ENCODE results near the gene GLB1L.

DNA sequence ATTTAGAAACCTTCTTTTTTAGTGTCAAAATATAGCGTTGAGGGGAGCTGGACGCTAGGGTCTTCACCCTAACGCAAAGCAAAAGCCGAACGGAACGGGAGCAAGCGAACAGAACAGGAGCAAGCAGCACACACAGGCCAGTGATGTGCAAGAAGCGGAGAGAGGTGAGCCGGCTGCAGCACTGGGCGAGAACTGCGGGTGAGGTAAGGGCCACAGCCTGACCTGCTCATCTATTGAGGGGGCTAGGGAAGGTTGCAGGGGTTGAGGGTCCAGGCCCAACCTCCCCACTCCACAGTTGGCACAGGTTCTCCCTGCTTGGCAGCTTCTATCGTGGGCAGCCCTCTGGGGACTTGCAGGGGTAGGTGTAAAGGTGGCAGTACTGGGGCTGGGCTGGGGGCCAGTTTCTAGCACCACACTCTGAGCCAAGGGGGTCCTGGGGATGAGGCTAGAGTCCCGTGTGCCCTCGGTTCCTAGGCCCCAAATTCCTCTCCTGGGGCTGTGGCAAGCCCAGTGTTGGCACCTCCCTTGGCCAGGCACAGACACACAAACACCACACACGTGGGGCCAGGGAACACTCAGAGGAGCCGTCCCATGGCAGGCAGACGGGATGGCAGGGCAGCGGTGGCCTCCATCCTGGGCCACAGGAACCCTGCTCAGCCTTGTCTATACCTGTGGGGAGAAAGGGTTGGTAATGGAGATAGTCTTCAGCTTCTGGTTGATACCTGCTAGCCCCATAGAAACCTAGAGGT, 25.3 kb downstream of the GLB1L start:
- TF ChIP-seq, protein P1, sequence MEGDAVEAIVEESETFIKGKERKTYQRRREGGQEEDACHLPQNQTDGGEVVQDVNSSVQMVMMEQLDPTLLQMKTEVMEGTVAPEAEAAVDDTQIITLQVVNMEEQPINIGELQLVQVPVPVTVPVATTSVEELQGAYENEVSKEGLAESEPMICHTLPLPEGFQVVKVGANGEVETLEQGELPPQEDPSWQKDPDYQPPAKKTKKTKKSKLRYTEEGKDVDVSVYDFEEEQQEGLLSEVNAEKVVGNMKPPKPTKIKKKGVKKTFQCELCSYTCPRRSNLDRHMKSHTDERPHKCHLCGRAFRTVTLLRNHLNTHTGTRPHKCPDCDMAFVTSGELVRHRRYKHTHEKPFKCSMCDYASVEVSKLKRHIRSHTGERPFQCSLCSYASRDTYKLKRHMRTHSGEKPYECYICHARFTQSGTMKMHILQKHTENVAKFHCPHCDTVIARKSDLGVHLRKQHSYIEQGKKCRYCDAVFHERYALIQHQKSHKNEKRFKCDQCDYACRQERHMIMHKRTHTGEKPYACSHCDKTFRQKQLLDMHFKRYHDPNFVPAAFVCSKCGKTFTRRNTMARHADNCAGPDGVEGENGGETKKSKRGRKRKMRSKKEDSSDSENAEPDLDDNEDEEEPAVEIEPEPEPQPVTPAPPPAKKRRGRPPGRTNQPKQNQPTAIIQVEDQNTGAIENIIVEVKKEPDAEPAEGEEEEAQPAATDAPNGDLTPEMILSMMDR (conservative IDR thresholded peaks at IDR 0.05): no peak
- no peak for TF ChIP-seq ZFX (IDR thresholded peaks at IDR 0.05)
